Right cardiac atrium (tissue), 5 donors: Measurements from ENCODE around the gene KPNA3. TPM values are rescaled to one million over a fixed set of nuclear protein-coding genes. Genes with fewer than 3 reads are reported as not detected.

Experiments used
- ATAC-seq, 2 donors: fragments of 200-7000 bp; cut with Tn5 transposase; one replicate each; pipeline versions ENCODE4 v1.8.0 to v1.9.1; 2020; ENCODE audit warnings: moderate library complexity in 2 of 2, mild to moderate bottlenecking in 1 of 2
- DNase-seq, 3 donors: peaks; one replicate each; pipeline ENCODE4 v3.0.0-alpha.2; 2020
- H3K27ac ChIP-seq: one replicate; pipeline ENCODE4 v1.5.1; 2013; ENCODE audit warnings: mild to moderate bottlenecking, low read length, control low read depth, moderate library complexity
- H3K27me3 ChIP-seq: one replicate; pipeline ENCODE4 v1.6.1; 2013; ENCODE audit not compliant: control insufficient read depth, insufficient read depth
- H3K4me1 ChIP-seq: one replicate; pipeline ENCODE4 v1.6.1; 2013; ENCODE audit warnings: low read length; ENCODE audit not compliant: control insufficient read depth, insufficient read depth
- H3K4me3 ChIP-seq: one replicate; pipeline ENCODE4 v1.5.1; 2013; ENCODE audit warnings: low read length, control low read depth
- H3K9me3 ChIP-seq: one replicate; pipeline ENCODE4 v1.6.1; 2013; ENCODE audit warnings: low read length; ENCODE audit not compliant: control insufficient read depth
- WGBS: extraction: QIAGEN DNeasy Blood & Tissue Kit; methylation state at CpG from one replicate; pipeline ENCODE4 v1.1.7; 2013; 5-methylcytosine and 5-hydroxymethylcytosine counted together
- intact Hi-C, 4 donors: fragments of 100-400 bp; cut with DNase I; formaldehyde crosslinking; loops; one replicate each; pipeline versions ENCODE4 v1.11.0 to v1.14.0; 2022 to 2023
- polyA plus RNA-seq: library from polyadenylated mRNA; stranded (reverse); fragments of 200-250 nt; gene quantifications from one replicate; pipeline ENCODE4 v1.2.3, GENCODE V29; 2013
- total RNA-seq, 4 donors: library from RNA; stranded (reverse); fragmentation: NEBNext Ultra II Directional; extraction: Animal tissue kit (Norgen Biotek cat#: 25700); gene quantifications; one replicate each; pipeline ENCODE4 v1.2.1, GENCODE V29; 2021
- donor health status: healthy with polysubstance abuse.
- donor health status: DM: no; HTN: yes; CAD: no.
- donor health status: DM: no; HTN: no; CAD: no.
- donor health status: DM: no; HTN: yes; CAD: no; lungs with severe emphysema.
- donor health status: DM: yes; HTN: yes; CAD: no.

Gene KPNA3
- total and polyA plus RNA-seq, 5 donors: 30.0 to 59.1 (median 55.6) TPM

- no peak for ATAC-seq
- WGBS: over 99% methylated on average over 6 of the region's 6 CpGs
- no peaks in the 10 kb centered on the region for H3K4me1 ChIP-seq
- DNase-seq: no peak
- intact Hi-C loops: no loop called here
- H3K4me3 ChIP-seq: no peak overlapping the region
- no peaks in the 10 kb centered on the region for H3K27me3 ChIP-seq
- H3K27ac ChIP-seq: no peak overlapping the region
- H3K9me3 ChIP-seq: no peaks in the 10 kb centered on the region
Measured at GRCh38 chr13:49676581-49677298, 115.7 kb downstream of the KPNA3 start.

GRCh38 chr13:49670828-49671227 lies 121.7 kb downstream of the KPNA3 start:
- DNase-seq (no peak), ATAC-seq (no peak)
- Histone ChIP-seq H3K27ac (no peak overlapping the region), H3K4me1 (no peaks in the 10 kb centered on the region), H3K9me3 (no peaks in the 10 kb centered on the region), H3K27me3 (no peaks in the 10 kb centered on the region), H3K4me3 (no peak overlapping the region)
- intact Hi-C loops: loop anchor here in 1 of 4 donors (2.0 kb wide), 1 partner anchor 178 kb away; no protein-coding TSS in a partner anchor
- 58% methylated on average over 5 of the region's 5 CpGs for WGBS

DNA sequence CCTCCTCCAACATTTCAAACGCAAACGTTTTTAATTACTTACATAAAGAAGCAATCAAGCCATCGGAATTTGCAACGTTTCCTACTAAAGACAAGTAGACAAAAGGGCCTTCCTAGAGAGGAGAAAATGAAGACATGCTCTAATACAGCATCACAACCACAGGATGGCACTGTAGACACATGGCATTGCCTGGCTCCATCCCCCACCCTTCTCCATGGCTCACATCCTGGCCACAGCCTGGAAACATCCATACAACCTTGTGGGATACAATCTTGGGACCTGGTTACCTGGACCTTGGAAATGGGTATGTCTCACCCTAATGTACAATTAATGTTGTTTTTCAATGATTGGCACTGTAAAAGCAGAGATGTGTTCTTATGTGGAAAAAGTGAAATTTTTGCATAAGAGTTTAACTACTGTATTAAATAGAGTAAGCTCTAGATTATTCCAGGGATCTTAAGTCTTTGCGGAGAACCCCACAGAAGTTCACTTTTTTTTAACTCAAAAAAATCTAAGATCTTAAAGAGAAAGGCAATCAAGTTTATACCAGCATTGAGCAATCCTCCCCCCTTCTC lies 122.7 kb downstream of the KPNA3 start:
- ATAC-seq (peak; percentile 87 to 90), DNase-seq (peak in 2 of 3 donors; percentile 28 to 70)
- 57% methylated on average over 5 of the region's 5 CpGs for WGBS
- intact Hi-C loops: loop anchor here in 2 of 4 donors (1.0 to 2.0 kb wide), 2 partner anchors 178 to 179 kb away; no protein-coding TSS in a partner anchor
- H3K27me3 ChIP-seq: no peaks in the 10 kb centered on the region
- H3K4me1 ChIP-seq: no peaks in the 10 kb centered on the region
- no peak overlapping the region for H3K27ac ChIP-seq
- H3K9me3 ChIP-seq: no peaks in the 10 kb centered on the region
- H3K4me3 ChIP-seq: no peak overlapping the region

DNA sequence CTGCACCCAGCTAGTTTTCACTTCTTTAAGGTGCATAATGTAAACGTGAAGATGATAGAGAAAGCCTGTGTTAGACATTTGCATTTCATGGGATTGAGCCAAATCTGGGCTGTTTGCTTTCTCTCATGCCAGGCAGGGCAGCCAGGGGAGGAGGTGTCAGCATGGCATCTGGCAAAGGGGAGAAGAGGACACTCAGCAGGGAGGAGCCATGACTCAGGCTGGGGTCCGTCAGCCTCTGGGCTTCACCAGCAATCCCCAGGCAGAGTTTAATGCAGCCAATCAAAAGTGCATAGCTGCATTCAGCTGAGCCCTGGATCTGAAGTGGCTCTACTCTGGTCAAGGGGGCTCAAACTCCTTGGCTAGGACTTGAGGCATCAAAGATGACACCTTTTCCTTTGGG lies 124.7 kb downstream of the KPNA3 start:
- intact Hi-C loops: no loop called here
- no peak overlapping the region for H3K4me3 ChIP-seq
- ATAC-seq (peak in 1 of 2 donors; percentile 52), DNase-seq (no peak)
- no peaks in the 10 kb centered on the region for H3K4me1 ChIP-seq
- no peaks in the 10 kb centered on the region for H3K27me3 ChIP-seq
- no peak overlapping the region for H3K27ac ChIP-seq
- WGBS: 65% methylated on average over 2 of the region's 2 CpGs
- no peaks in the 10 kb centered on the region for H3K9me3 ChIP-seq

DNA sequence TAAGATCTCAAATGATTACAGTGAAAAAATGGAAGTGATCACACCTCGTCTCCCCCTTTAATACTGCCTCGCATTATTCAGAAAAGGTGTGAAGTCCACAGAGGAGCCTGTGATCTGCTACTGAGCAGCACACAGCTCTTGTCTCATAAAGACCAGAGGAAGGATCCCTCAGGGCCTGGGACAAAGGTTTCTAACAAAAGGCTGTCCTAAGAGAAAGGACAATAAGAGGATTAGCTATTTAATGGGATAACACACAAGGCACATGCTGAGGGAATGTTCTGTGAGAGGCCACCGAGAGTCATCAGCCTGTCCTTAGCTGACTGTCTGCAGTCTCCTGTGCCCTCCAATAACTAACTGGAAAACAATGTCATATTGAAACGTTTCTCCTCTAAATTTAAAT lies 127.9 kb downstream of the KPNA3 start:
- WGBS: 83% methylated on average over 4 of the region's 4 CpGs
- intact Hi-C loops: no loop called here
- no peaks in the 10 kb centered on the region for H3K27me3 ChIP-seq

DNA sequence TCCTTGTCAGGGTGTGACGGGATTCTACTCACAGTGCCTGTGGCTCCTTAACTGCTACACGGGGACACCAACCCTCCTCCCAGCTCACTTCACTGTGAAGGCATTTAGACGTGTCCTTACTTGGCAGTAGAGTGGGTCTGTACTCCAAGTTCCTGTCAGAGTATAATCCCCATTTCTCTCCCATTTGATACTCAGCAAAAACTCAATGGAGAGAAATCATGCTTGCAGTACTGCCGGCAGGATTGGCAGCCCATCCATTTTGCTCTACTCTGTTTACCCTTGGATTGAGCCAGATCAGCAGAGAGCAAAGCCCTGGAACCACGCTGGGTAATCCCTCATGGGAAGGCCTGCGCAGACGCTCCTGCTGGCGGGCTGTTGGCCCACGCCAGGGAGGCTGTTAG lies 135.2 kb downstream of the KPNA3 start:
- DNase-seq: no peak
- WGBS: 75% methylated on average over 9 of the region's 9 CpGs
- intact Hi-C loops: loop anchor here in 1 of 4 donors (10.0 kb wide), 1 partner anchor 188 kb away; no protein-coding TSS in a partner anchor
- peak in 1 of 2 donors; percentile 26 for ATAC-seq
- Histone ChIP-seq H3K27me3 (no peaks in the 10 kb centered on the region), H3K4me3 (no peak overlapping the region), H3K4me1 (no peaks in the 10 kb centered on the region), H3K27ac (no peak overlapping the region), H3K9me3 (no peaks in the 10 kb centered on the region)

More for the DNA sequence above, 127.9 kb downstream of the KPNA3 start:
- Histone ChIP-seq H3K27ac (no peak overlapping the region), H3K4me3 (no peak overlapping the region), H3K9me3 (no peaks in the 10 kb centered on the region), H3K4me1 (no peaks in the 10 kb centered on the region)
- ATAC-seq (no peak), DNase-seq (no peak)

DNA sequence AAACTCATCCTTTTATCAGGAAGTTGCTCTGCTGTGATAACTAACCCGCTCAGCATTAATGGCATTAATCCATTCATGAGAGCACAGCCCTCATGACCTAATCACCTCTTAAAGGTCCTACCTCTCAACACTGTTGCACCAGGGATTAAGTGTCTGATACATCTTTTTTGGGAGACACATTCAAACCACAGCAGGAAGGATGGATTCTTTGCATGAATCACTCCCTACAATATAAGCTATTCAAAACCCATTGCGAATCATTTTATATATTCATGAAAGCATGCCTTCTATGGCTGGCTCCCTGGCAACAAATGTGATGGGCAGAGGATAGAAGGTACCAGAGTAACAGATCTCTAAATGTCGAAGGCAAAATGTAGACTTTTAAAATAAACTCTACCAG lies 136.6 kb downstream of the KPNA3 start:
- no peak overlapping the region for H3K27ac ChIP-seq
- no peaks in the 10 kb centered on the region for H3K4me1 ChIP-seq
- no peaks in the 10 kb centered on the region for H3K27me3 ChIP-seq
- no peaks in the 10 kb centered on the region for H3K9me3 ChIP-seq
- no peak for ATAC-seq
- intact Hi-C loops: loop anchor here in 1 of 4 donors (10.0 kb wide), 1 partner anchor 189 kb away; no protein-coding TSS in a partner anchor
- 75% methylated on average over 3 of the region's 3 CpGs for WGBS
- H3K4me3 ChIP-seq: no peak overlapping the region
- DNase-seq: no peak

DNA sequence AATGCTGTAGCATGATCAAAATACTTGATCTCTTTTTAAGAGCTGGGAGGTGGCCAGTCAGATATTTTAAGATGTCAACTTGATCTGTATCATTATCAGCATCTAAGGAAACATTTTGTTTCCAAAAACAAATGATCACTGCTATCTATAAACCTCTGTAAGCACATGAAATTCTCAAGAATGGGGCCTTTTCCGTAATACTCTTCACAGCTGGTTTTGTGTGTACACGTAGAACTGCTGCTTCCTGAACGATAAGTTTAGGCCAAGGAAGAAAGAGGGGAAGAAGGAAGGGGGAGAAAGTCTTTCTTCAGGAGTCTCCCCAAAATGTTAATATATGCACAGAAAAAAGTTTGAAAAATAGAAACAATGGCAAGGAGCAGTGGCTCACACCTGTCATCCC lies 138.5 kb downstream of the KPNA3 start:
- no peak overlapping the region for H3K4me3 ChIP-seq
- H3K27ac ChIP-seq: no peak overlapping the region
- no peaks in the 10 kb centered on the region for H3K27me3 ChIP-seq
- DNase-seq (no peak), ATAC-seq (no peak)
- WGBS: 68% methylated on average over 3 of the region's 3 CpGs
- H3K4me1 ChIP-seq: no peaks in the 10 kb centered on the region
- intact Hi-C loops: loop anchor here in 2 of 4 donors (5.0 to 10.0 kb wide), 2 partner anchors 191 to 193 kb away; no protein-coding TSS in a partner anchor
- H3K9me3 ChIP-seq: no peaks in the 10 kb centered on the region

DNA sequence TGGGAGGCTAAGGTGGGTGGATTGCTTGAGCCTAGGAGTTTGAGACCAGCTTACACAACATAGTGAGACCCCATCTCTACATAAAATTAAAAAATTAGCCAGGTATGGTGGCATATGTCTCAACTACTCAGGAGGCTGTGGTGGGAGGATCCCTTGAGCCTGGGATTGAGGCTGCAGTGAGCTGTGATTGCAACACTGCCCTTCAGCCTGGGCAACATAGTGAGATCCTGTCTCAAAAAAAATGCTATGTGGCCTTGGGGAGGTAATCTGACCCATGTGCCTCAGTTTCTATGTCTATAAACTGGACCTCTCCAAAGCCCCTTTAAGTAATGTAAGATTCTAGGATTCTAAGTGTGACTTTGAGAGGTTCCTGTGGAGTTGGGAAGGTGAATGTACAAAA lies 139.0 kb downstream of the KPNA3 start:
- Histone ChIP-seq H3K27me3 (no peaks in the 10 kb centered on the region), H3K9me3 (no peaks in the 10 kb centered on the region), H3K27ac (no peak overlapping the region), H3K4me1 (no peaks in the 10 kb centered on the region), H3K4me3 (no peak overlapping the region)
- no peak for DNase-seq
- no peak for ATAC-seq
- intact Hi-C loops: loop anchor here in 2 of 4 donors (5.0 to 10.0 kb wide), 2 partner anchors 191 to 194 kb away; no protein-coding TSS in a partner anchor

- DNase-seq (peak in 1 of 3 donors; percentile 52), ATAC-seq (peak; percentile 15 to 71)
- no peaks in the 10 kb centered on the region for H3K27me3 ChIP-seq
- no peaks in the 10 kb centered on the region for H3K9me3 ChIP-seq
- intact Hi-C loops: loop anchor here in 2 of 4 donors (5.0 to 10.0 kb wide), 2 partner anchors 192 to 195 kb away; no protein-coding TSS in a partner anchor
- 47% methylated on average over 16 of the region's 16 CpGs for WGBS
- H3K4me3 ChIP-seq: no peak overlapping the region
- no peak overlapping the region for H3K27ac ChIP-seq
- H3K4me1 ChIP-seq: no peaks in the 10 kb centered on the region
Measured at GRCh38 chr13:49652355-49653305, 139.9 kb downstream of the KPNA3 start.
